ENCODE data around the gene RAC2. TPM values are rescaled to one million over a fixed set of nuclear protein-coding genes. Genes with fewer than 3 reads are reported as not detected.
A peak's percentile ranks its signal among the peaks of the same experiment; 100 is the strongest.

RAC2 gene
- total RNA-seq, 2 experiments from 2014 or later, result 728 to 759 TPM

GRCh38 chr22:37283393-37283937 is 39.4 kb upstream of the RAC2 start:
- Mint-ChIP-seq H3K27me3 (ENCODE audit: low read depth) (no peaks in the 10 kb centered on the region), H3K4me1 (ENCODE audit: low read depth) (peaks cover 61% of the 10 kb centered on the region), H3K27ac (peak overlapping the region; percentile 97), H3K4me3 (peak overlapping the region; percentile 85), H3K9me3 (no peaks in the 10 kb centered on the region), H3K36me3 (ENCODE audit: low read depth) (peaks cover 6% of the 10 kb centered on the region)
- CTCF ChIA-PET, result interaction anchor here (1.3 to 4.6 kb wide), 4 partner anchors 15 to 283 kb away, joined by 3 to 17 read pairs (median 4); no protein-coding TSS in a partner anchor
- peak; percentile 65 for DNase-seq
- intact Hi-C loops (cut with micrococcal nuclease), result loop anchor here (2.0 kb wide), 2 partner anchors 41 to 65 kb away; no protein-coding TSS in a partner anchor

GRCh38 chr22:37282385-37282677 is 38.3 kb upstream of the RAC2 start, which contains the start of gene CYTH4:
CYTH4 (plus strand) TSS chr22:37282508; CDS start chr22:37282570, 62 bp downstream.
- Mint-ChIP-seq H3K4me3 (peak within 1 kb of the TSS; percentile 85), H3K9me3 (no peaks in the 10 kb centered on the region), H3K27me3 (ENCODE audit: low read depth) (no peaks in the 10 kb centered on the region), H3K27ac (peak within 1 kb of the TSS; percentile 97), H3K4me1 (ENCODE audit: low read depth) (peaks cover 53% of the 10 kb centered on the region), H3K36me3 (ENCODE audit: low read depth) (peaks cover 6% of the 10 kb centered on the region)
- peak; percentile 88 for DNase-seq
- CTCF ChIA-PET, result interaction anchor here (0.6 to 4.6 kb wide), 8 partner anchors 14 to 284 kb away, joined by 3 to 17 read pairs (median 5); no protein-coding TSS in a partner anchor
- intact Hi-C loops (cut with micrococcal nuclease), result loop anchor here (2.0 kb wide), 2 partner anchors 40 to 64 kb away; no protein-coding TSS in a partner anchor

- CTCF ChIA-PET, result interaction anchor here (0.7 to 4.6 kb wide), 8 partner anchors 9 to 285 kb away, joined by 3 to 17 read pairs (median 5); no protein-coding TSS in a partner anchor
- H3K36me3 Mint-ChIP-seq (ENCODE audit: low read depth), result peaks cover 5% of the 10 kb centered on the region
- peak overlapping the region; percentile 85 for H3K4me3 Mint-ChIP-seq
- peaks cover 48% of the 10 kb centered on the region for H3K4me1 Mint-ChIP-seq (ENCODE audit: low read depth)
- peak; percentile 40 for DNase-seq
- peak overlapping the region; percentile 97 for H3K27ac Mint-ChIP-seq
- no peaks in the 10 kb centered on the region for H3K9me3 Mint-ChIP-seq
- no peaks in the 10 kb centered on the region for H3K27me3 Mint-ChIP-seq (ENCODE audit: low read depth)
- intact Hi-C loops (cut with micrococcal nuclease), result loop anchor here (2.0 kb wide), 2 partner anchors 39 to 63 kb away; no protein-coding TSS in a partner anchor
Measured at GRCh38 chr22:37281646-37282384, 37.7 kb upstream of the RAC2 start.

- peaks cover 42% of the 10 kb centered on the region for H3K4me1 Mint-ChIP-seq (ENCODE audit: low read depth)
- intact Hi-C loops (cut with micrococcal nuclease), result no loop called here
- peaks cover 3% of the 10 kb centered on the region for H3K36me3 Mint-ChIP-seq (ENCODE audit: low read depth)
- H3K9me3 Mint-ChIP-seq, result no peaks in the 10 kb centered on the region
- no peak overlapping the region for H3K4me3 Mint-ChIP-seq
- H3K27ac Mint-ChIP-seq, result no peak overlapping the region
- no peaks in the 10 kb centered on the region for H3K27me3 Mint-ChIP-seq (ENCODE audit: low read depth)
- CTCF ChIA-PET, result interaction anchor here (0.7 to 4.6 kb wide), 7 partner anchors 9 to 285 kb away, joined by 3 to 17 read pairs (median 5); no protein-coding TSS in a partner anchor
- no peak for DNase-seq
Measured at GRCh38 chr22:37281195-37281594, 37.1 kb upstream of the RAC2 start.

GRCh38 chr22:37280718-37281117 is 36.6 kb upstream of the RAC2 start:
- Mint-ChIP-seq H3K27me3 (ENCODE audit: low read depth) (no peaks in the 10 kb centered on the region), H3K9me3 (no peaks in the 10 kb centered on the region), H3K4me1 (ENCODE audit: low read depth) (peaks cover 41% of the 10 kb centered on the region), H3K4me3 (peak overlapping the region; percentile 4), H3K27ac (no peak overlapping the region), H3K36me3 (ENCODE audit: low read depth) (peaks cover 1% of the 10 kb centered on the region)
- CTCF ChIA-PET, result interaction anchor here (0.9 to 4.6 kb wide), 6 partner anchors 13 to 286 kb away, joined by 4 to 17 read pairs (median 6); no protein-coding TSS in a partner anchor
- DNase-seq, result no peak
- intact Hi-C loops (cut with micrococcal nuclease), result no loop called here

- H3K36me3 Mint-ChIP-seq (ENCODE audit: low read depth), result peaks cover 1% of the 10 kb centered on the region
- CTCF ChIA-PET, result interaction anchor here (1.5 to 4.6 kb wide), 2 partner anchors 12 to 36 kb away, joined by 8 to 17 read pairs; no protein-coding TSS in a partner anchor
- H3K4me1 Mint-ChIP-seq (ENCODE audit: low read depth), result peaks cover 37% of the 10 kb centered on the region
- H3K27ac Mint-ChIP-seq, result no peak overlapping the region
- H3K4me3 Mint-ChIP-seq, result no peak overlapping the region
- no peaks in the 10 kb centered on the region for H3K9me3 Mint-ChIP-seq
- intact Hi-C loops (cut with micrococcal nuclease), result no loop called here
- DNase-seq, result no peak
- H3K27me3 Mint-ChIP-seq (ENCODE audit: low read depth), result no peaks in the 10 kb centered on the region
Measured at GRCh38 chr22:37279331-37280181, 35.5 kb upstream of the RAC2 start.

GRCh38 chr22:37278261-37278660 is 34.2 kb upstream of the RAC2 start:
- Mint-ChIP-seq H3K4me3 (no peak overlapping the region), H3K9me3 (no peaks in the 10 kb centered on the region), H3K4me1 (ENCODE audit: low read depth) (peaks cover 27% of the 10 kb centered on the region), H3K36me3 (ENCODE audit: low read depth) (no peaks in the 10 kb centered on the region), H3K27me3 (ENCODE audit: low read depth) (no peaks in the 10 kb centered on the region), H3K27ac (no peak overlapping the region)
- intact Hi-C loops (cut with micrococcal nuclease), result no loop called here
- CTCF ChIA-PET, result interaction anchor here (0.5 to 0.8 kb wide), 2 partner anchors 11 to 12 kb away, joined by 3 to 4 read pairs; no protein-coding TSS in a partner anchor
- no peak for DNase-seq

- CTCF ChIA-PET, result interaction anchor here (0.7 kb wide), 1 partner anchor 9 kb away, joined by 3 read pairs; no protein-coding TSS in a partner anchor
- intact Hi-C loops (cut with micrococcal nuclease), result no loop called here
- no peaks in the 10 kb centered on the region for H3K9me3 Mint-ChIP-seq
- H3K27ac Mint-ChIP-seq, result no peak overlapping the region
- no peaks in the 10 kb centered on the region for H3K27me3 Mint-ChIP-seq (ENCODE audit: low read depth)
- no peak overlapping the region for H3K4me3 Mint-ChIP-seq
- H3K4me1 Mint-ChIP-seq (ENCODE audit: low read depth), result peaks cover 21% of the 10 kb centered on the region
- DNase-seq, result no peak
- H3K36me3 Mint-ChIP-seq (ENCODE audit: low read depth), result no peaks in the 10 kb centered on the region
Measured at GRCh38 chr22:37277384-37277783, 33.3 kb upstream of the RAC2 start.

- CTCF ChIA-PET, result interaction anchor here (1.4 kb wide), 1 partner anchor 17 kb away, joined by 3 read pairs; no protein-coding TSS in a partner anchor
- intact Hi-C loops (cut with micrococcal nuclease), result no loop called here
- H3K27me3 Mint-ChIP-seq (ENCODE audit: low read depth), result no peaks in the 10 kb centered on the region
- H3K9me3 Mint-ChIP-seq, result no peaks in the 10 kb centered on the region
- no peak overlapping the region for H3K4me3 Mint-ChIP-seq
- peaks cover 15% of the 10 kb centered on the region for H3K4me1 Mint-ChIP-seq (ENCODE audit: low read depth)
- H3K27ac Mint-ChIP-seq, result no peak overlapping the region
- DNase-seq, result no peak
- H3K36me3 Mint-ChIP-seq (ENCODE audit: low read depth), result no peaks in the 10 kb centered on the region
Measured at GRCh38 chr22:37276776-37277175, 32.7 kb upstream of the RAC2 start.

- CTCF ChIA-PET, result interaction anchor here (1.4 kb wide), 1 partner anchor 16 kb away, joined by 3 read pairs; no protein-coding TSS in a partner anchor
- intact Hi-C loops (cut with micrococcal nuclease), result no loop called here
- peaks cover 13% of the 10 kb centered on the region for H3K4me1 Mint-ChIP-seq (ENCODE audit: low read depth)
- no peaks in the 10 kb centered on the region for H3K9me3 Mint-ChIP-seq
- peak; percentile 57 for DNase-seq
- no peaks in the 10 kb centered on the region for H3K27me3 Mint-ChIP-seq (ENCODE audit: low read depth)
- H3K4me3 Mint-ChIP-seq, result no peak overlapping the region
- H3K27ac Mint-ChIP-seq, result no peak overlapping the region
- no peaks in the 10 kb centered on the region for H3K36me3 Mint-ChIP-seq (ENCODE audit: low read depth)
Measured at GRCh38 chr22:37275622-37276021, 31.6 kb upstream of the RAC2 start.

- no peaks in the 10 kb centered on the region for H3K27me3 Mint-ChIP-seq (ENCODE audit: low read depth)
- no peak overlapping the region for H3K4me3 Mint-ChIP-seq
- H3K9me3 Mint-ChIP-seq, result no peaks in the 10 kb centered on the region
- intact Hi-C loops (cut with micrococcal nuclease), result no loop called here
- no peak for DNase-seq
- CTCF ChIA-PET, result interaction anchor here (1.4 kb wide), 1 partner anchor 16 kb away, joined by 3 read pairs; no protein-coding TSS in a partner anchor
- no peak overlapping the region for H3K27ac Mint-ChIP-seq
- H3K4me1 Mint-ChIP-seq (ENCODE audit: low read depth), result peaks cover 13% of the 10 kb centered on the region
- no peaks in the 10 kb centered on the region for H3K36me3 Mint-ChIP-seq (ENCODE audit: low read depth)
Measured at GRCh38 chr22:37275134-37275533, 31.1 kb upstream of the RAC2 start.

All from activated naive CD4-positive, alpha-beta T cell treated with anti-CD3 and anti-CD28 coated beads for 36 hours (primary cell).